ENCODE data around the gene POLR1B. TPM values are rescaled to one million over a fixed set of nuclear protein-coding genes. Genes with fewer than 3 reads are reported as not detected.

POLR1B gene
- polyA plus RNA-seq, 1 of the 3 experiments (the other 2 are of a cell fraction), result 13.4 TPM

GRCh38 chr2:112528541-112528940, 13.7 kb upstream of the POLR1B start:
- CTCF ChIA-PET, result interaction anchor here (0.9 kb wide), 1 partner anchor 407 kb away, joined by 3 read pairs; no protein-coding TSS in a partner anchor
- WGBS (ENCODE audit: low lambda C conversion rate), result 93% methylated on average over 5 of the region's 5 CpGs
- no peak for TF ChIP-seq RFX5 (IDR thresholded peaks at IDR 0.05; ENCODE audit: low read length)

DNA sequence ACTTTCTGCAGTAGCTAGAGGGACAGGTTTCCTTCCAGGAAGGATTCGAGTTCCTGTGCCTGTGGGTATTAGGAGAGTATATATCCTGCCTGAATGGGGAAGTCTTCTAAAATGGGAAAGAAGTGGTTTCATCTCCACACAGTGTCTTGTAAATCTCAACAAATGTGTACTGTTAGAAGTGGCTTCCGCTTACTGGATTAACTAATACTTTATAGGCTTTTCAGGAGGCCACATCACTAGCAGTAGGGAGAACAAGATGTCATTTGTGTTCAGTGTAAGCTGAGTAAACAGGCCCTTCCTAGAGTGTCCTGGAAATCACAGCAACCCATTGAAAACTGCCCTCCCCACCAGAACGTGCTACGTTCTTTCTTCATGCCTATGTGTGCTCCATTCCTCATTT, 12.5 kb upstream of the POLR1B start:
- no peak overlapping the region for H3K4me3 ChIP-seq (ENCODE audit: low read depth in 2 of 2, low read length in 1 of 2)
- no peak overlapping the region for H3K27ac ChIP-seq (ENCODE audit: low read depth in 2 of 2, low read length in 1 of 2)
- no peak overlapping the region for H3K9ac ChIP-seq
- no peaks in the 10 kb centered on the region for H3K27me3 ChIP-seq (ENCODE audit: insufficient read depth)
- no peaks in the 10 kb centered on the region for H3K4me1 ChIP-seq (ENCODE audit: control insufficient read depth in 1 of 2, insufficient read depth in 2 of 2, low read depth in 1 of 2, low read length in 1 of 2)
- POLR2A ChIA-PET, result no interaction called here
- H4K20me1 ChIP-seq (ENCODE audit: insufficient read depth), result no peaks in the 10 kb centered on the region
- H2AFZ ChIP-seq (ENCODE audit: low read depth), result no peak overlapping the region
- CTCF ChIA-PET, result no interaction called here
- no peak overlapping the region for H3K4me2 ChIP-seq
- WGBS (ENCODE audit: low lambda C conversion rate), result 92% methylated on average over 4 of the region's 4 CpGs
- H3F3A ChIP-seq (replicated peaks; ENCODE audit: insufficient read depth), result no peaks in the 10 kb centered on the region
- TF ChIP-seq ZBTB33 (IDR thresholded peaks at IDR 0.05; ENCODE audit: borderline replicate concordance, low read depth) (no peak), GABPA (IDR thresholded peaks at IDR 0.05; ENCODE audit: low read depth) (no peak), TAF1 (IDR thresholded peaks at IDR 0.05; ENCODE audit: borderline replicate concordance, low read depth, low read length) (no peak), RCOR1 (IDR thresholded peaks at IDR 0.05; ENCODE audit: low read length) (no peak), FOSL2 (IDR thresholded peaks at IDR 0.05; ENCODE audit: borderline replicate concordance, low read depth) (no peak)
- H3K9me3 ChIP-seq, result no peaks in the 10 kb centered on the region
- no peaks in the 10 kb centered on the region for H3K9me2 ChIP-seq
- peaks cover 31 to 43% of the 10 kb centered on the region in 2 experiments for H3K36me3 ChIP-seq (replicated peaks in 1 of 2; ENCODE audit: control insufficient read depth in 1 of 2, insufficient read depth in 2 of 2, low read length in 1 of 2)
- peaks cover 10% of the 10 kb centered on the region; the same call in 1 of the 2 replicates for H3K79me2 ChIP-seq (ENCODE audit: insufficient read depth)
- DNase-seq, result no peak

More at GRCh38 chr2:112528541-112528940, 13.7 kb upstream of the POLR1B start:
- POLR2A ChIA-PET, result no interaction called here
- Histone ChIP-seq H3K4me2 (no peak overlapping the region), H3K9me2 (no peaks in the 10 kb centered on the region), H3K9me3 (no peaks in the 10 kb centered on the region), H3F3A (replicated peaks; ENCODE audit: insufficient read depth) (no peaks in the 10 kb centered on the region), H3K79me2 (ENCODE audit: insufficient read depth) (peaks cover 19% of the 10 kb centered on the region), H3K27me3 (ENCODE audit: insufficient read depth) (no peaks in the 10 kb centered on the region), H3K4me3 (ENCODE audit: low read depth in 2 of 2, low read length in 1 of 2) (no peak overlapping the region), H3K27ac (ENCODE audit: low read depth in 2 of 2, low read length in 1 of 2) (no peak overlapping the region), H3K4me1 (ENCODE audit: control insufficient read depth in 1 of 2, insufficient read depth in 2 of 2, low read depth in 1 of 2, low read length in 1 of 2) (no peaks in the 10 kb centered on the region), H2AFZ (ENCODE audit: low read depth) (no peak overlapping the region), H3K9ac (no peak overlapping the region), H3K36me3 (replicated peaks in 1 of 2; ENCODE audit: control insufficient read depth in 1 of 2, insufficient read depth in 2 of 2, low read length in 1 of 2) (peaks cover 31 to 43% of the 10 kb centered on the region in 2 experiments), H4K20me1 (ENCODE audit: insufficient read depth) (no peaks in the 10 kb centered on the region)
- no peak for DNase-seq

GRCh38 chr2:112530728-112531127, 11.5 kb upstream of the POLR1B start:
- Histone ChIP-seq H3K9me2 (no peaks in the 10 kb centered on the region), H3K9ac (no peak overlapping the region), H2AFZ (ENCODE audit: low read depth) (no peak overlapping the region), H3K4me1 (ENCODE audit: control insufficient read depth in 1 of 2, insufficient read depth in 2 of 2, low read depth in 1 of 2, low read length in 1 of 2) (no peaks in the 10 kb centered on the region), H3K27ac (ENCODE audit: low read depth in 2 of 2, low read length in 1 of 2) (no peak overlapping the region), H3K36me3 (replicated peaks in 1 of 2; ENCODE audit: control insufficient read depth in 1 of 2, insufficient read depth in 2 of 2, low read length in 1 of 2) (peaks cover 35 to 43% of the 10 kb centered on the region in 2 experiments), H3K9me3 (no peaks in the 10 kb centered on the region), H3F3A (replicated peaks; ENCODE audit: insufficient read depth) (no peaks in the 10 kb centered on the region), H3K79me2 (ENCODE audit: insufficient read depth) (peaks cover 7% of the 10 kb centered on the region), H4K20me1 (ENCODE audit: insufficient read depth) (no peaks in the 10 kb centered on the region), H3K4me3 (ENCODE audit: low read depth in 2 of 2, low read length in 1 of 2) (no peak overlapping the region), H3K27me3 (ENCODE audit: insufficient read depth) (no peaks in the 10 kb centered on the region), H3K4me2 (no peak overlapping the region)
- ChIA-PET POLR2A (no interaction called here), CTCF (no interaction called here)
- WGBS (ENCODE audit: low lambda C conversion rate), result 93% methylated on average over 4 of the region's 4 CpGs
- no peak for DNase-seq
- TF ChIP-seq POLR2AphosphoS5 (IDR thresholded peaks at IDR 0.05; ENCODE audit: low read depth, low read length) (no peak), CHD2 (IDR thresholded peaks at IDR 0.05; ENCODE audit: low read length, partially characterized antibody) (no peak), MAX (IDR thresholded peaks at IDR 0.05; ENCODE audit: low read depth) (no peak), RCOR1 (IDR thresholded peaks at IDR 0.05; ENCODE audit: low read length) (no peak), RFX5 (IDR thresholded peaks at IDR 0.05; ENCODE audit: low read length) (no peak), USF1 (IDR thresholded peaks at IDR 0.05; ENCODE audit: borderline replicate concordance, low read depth) (no peak), YY1 (IDR thresholded peaks at IDR 0.05; ENCODE audit: low read depth) (no peak), FOSL2 (IDR thresholded peaks at IDR 0.05; ENCODE audit: borderline replicate concordance, low read depth) (no peak), EZH2phosphoT487 (IDR thresholded peaks at IDR 0.05; ENCODE audit: borderline replicate concordance, low read depth) (no peak), MXI1 (IDR thresholded peaks at IDR 0.05; ENCODE audit: low read depth, low read length) (no peak), ZBTB33 (IDR thresholded peaks at IDR 0.05; ENCODE audit: borderline replicate concordance, low read depth) (no peak), NRF1 (IDR thresholded peaks at IDR 0.05; ENCODE audit: low read depth, low read length) (no peak), ELF1 (IDR thresholded peaks at IDR 0.05) (no peak)
- TF ChIP-seq, protein P1, sequence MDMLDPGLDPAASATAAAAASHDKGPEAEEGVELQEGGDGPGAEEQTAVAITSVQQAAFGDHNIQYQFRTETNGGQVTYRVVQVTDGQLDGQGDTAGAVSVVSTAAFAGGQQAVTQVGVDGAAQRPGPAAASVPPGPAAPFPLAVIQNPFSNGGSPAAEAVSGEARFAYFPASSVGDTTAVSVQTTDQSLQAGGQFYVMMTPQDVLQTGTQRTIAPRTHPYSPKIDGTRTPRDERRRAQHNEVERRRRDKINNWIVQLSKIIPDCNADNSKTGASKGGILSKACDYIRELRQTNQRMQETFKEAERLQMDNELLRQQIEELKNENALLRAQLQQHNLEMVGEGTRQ (IDR thresholded peaks at IDR 0.05; ENCODE audit: borderline replicate concordance, low read depth, low read length), result no peak
